ENCODE data around the gene CCDC93. TPM values are rescaled to one million over a fixed set of nuclear protein-coding genes. Genes with fewer than 3 reads are reported as not detected.
"Not testable (repeated sequence)": the region's sequence is repeated elsewhere in the genome, so short reads cannot be mapped to it uniquely, and the experiment has no call there.

The CCDC93 gene
- polyA plus RNA-seq, 1 donor (not counting 4 experiments of a cell fraction or from before 2014, with no cell fraction given): 21.3 TPM

DNA sequence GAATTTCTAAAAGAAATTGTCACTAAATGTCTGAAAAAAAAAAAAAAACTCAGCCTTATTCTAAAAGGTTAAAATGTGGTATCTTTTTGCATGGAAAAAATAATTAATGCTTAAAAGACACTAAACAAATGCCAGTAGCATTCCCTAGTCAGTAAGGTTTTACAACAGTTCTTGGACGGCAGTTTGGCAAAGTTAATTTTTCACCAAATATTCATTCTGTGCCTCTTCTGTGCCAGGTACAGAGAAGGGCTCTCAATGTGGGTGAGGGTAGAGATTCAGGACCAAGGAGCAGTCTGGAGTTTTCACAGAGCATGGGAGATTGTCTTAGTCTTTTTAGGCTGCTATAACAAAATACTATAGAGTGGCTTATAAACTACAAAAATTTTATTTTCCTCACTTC, 6.0 kb upstream of the CCDC93 start:
- Histone ChIP-seq H3K9ac (ENCODE audit: control insufficient read depth, extremely low read depth, insufficient read depth, low read length) (no peak overlapping the region), H3K4me2 (ENCODE audit: control insufficient read depth, extremely low read depth, insufficient read depth, low read depth, low read length) (no peak overlapping the region), H3K4me3 (ENCODE audit: control insufficient read depth in 2 of 3, extremely low read depth in 1 of 3, insufficient read depth in 2 of 3, low read depth in 1 of 3, low read length in 3 of 3) (no peak overlapping the region), H3K27ac (ENCODE audit: control insufficient read depth, insufficient read depth, low read length) (no peak overlapping the region), H4K20me1 (ENCODE audit: control insufficient read depth, extremely low read depth, insufficient read depth, low read length) (no peaks in the 10 kb centered on the region), H3K79me2 (ENCODE audit: control insufficient read depth, insufficient read depth, low read length) (no peaks in the 10 kb centered on the region), H3K9me3 (ENCODE audit: control insufficient read depth, low read depth, low read length) (no peaks in the 10 kb centered on the region), H2AFZ (ENCODE audit: control insufficient read depth, low read length) (no peak overlapping the region), H3K27me3 (ENCODE audit: control insufficient read depth, extremely low read depth, insufficient read depth, low read length) (no peaks in the 10 kb centered on the region), H3K36me3 (ENCODE audit: control insufficient read depth in 2 of 2, extremely low read depth in 1 of 2, insufficient read depth in 2 of 2, low read length in 2 of 2) (no peaks in the 10 kb centered on the region), H3K9me1 (ENCODE audit: control insufficient read depth, extremely low read depth, insufficient read depth, low read length) (no peaks in the 10 kb centered on the region), H3K4me1 (ENCODE audit: control insufficient read depth, extremely low read depth, insufficient read depth, low read length) (peaks cover 2% of the 10 kb centered on the region)
- FAIRE-seq: no peak
- TF ChIP-seq, protein P1, sequence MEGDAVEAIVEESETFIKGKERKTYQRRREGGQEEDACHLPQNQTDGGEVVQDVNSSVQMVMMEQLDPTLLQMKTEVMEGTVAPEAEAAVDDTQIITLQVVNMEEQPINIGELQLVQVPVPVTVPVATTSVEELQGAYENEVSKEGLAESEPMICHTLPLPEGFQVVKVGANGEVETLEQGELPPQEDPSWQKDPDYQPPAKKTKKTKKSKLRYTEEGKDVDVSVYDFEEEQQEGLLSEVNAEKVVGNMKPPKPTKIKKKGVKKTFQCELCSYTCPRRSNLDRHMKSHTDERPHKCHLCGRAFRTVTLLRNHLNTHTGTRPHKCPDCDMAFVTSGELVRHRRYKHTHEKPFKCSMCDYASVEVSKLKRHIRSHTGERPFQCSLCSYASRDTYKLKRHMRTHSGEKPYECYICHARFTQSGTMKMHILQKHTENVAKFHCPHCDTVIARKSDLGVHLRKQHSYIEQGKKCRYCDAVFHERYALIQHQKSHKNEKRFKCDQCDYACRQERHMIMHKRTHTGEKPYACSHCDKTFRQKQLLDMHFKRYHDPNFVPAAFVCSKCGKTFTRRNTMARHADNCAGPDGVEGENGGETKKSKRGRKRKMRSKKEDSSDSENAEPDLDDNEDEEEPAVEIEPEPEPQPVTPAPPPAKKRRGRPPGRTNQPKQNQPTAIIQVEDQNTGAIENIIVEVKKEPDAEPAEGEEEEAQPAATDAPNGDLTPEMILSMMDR (optimal IDR thresholded peaks at IDR 0.05 in 1 of 3, IDR thresholded peaks at IDR 0.05 in 1 of 3, conservative IDR thresholded peaks at IDR 0.05 in 1 of 3; ENCODE audit: extremely low read depth in 1 of 3, insufficient read depth in 2 of 3, low read length in 3 of 3): no peak
- TF ChIP-seq EZH2 (IDR thresholded peaks at IDR 0.05; ENCODE audit: low read length): no peak
- DNase-seq (ENCODE audit: low read depth, low spot score): no peak
- dilution Hi-C loops (cut with MboI; ENCODE audit: extremely low pct_ligation_motif_present, low sequenced_read_pairs): no loop called here

DNA sequence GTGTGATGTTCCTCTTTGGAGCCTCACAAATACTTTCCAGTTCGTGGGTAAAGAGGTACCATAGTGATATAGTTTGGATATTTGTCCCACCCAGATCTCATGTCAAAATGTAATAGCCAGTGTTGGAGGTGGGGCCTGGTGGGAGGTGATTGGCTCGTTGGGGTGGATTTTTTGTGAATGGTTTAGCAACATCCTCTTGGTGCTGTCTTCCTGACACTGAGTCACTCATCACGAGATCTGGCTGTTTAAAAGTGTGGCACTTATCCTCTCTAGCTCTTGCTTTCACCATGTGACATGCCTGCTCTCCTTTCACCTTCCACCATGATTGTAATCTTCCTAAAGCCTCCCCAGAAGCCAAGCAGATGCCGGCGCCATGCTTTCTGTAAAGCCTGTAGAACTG, 3.0 kb upstream of the CCDC93 start:
- Histone ChIP-seq H2AFZ (ENCODE audit: control insufficient read depth, low read length) (no peak overlapping the region), H3K4me2 (ENCODE audit: control insufficient read depth, extremely low read depth, insufficient read depth, low read depth, low read length) (no peak overlapping the region), H3K27me3 (ENCODE audit: control insufficient read depth, extremely low read depth, insufficient read depth, low read length) (no peaks in the 10 kb centered on the region), H3K27ac (ENCODE audit: control insufficient read depth, insufficient read depth, low read length) (no peak overlapping the region), H3K9me3 (ENCODE audit: control insufficient read depth, low read depth, low read length) (no peaks in the 10 kb centered on the region), H4K20me1 (ENCODE audit: control insufficient read depth, extremely low read depth, insufficient read depth, low read length) (no peaks in the 10 kb centered on the region), H3K9me1 (ENCODE audit: control insufficient read depth, extremely low read depth, insufficient read depth, low read length) (no peaks in the 10 kb centered on the region), H3K4me3 (ENCODE audit: control insufficient read depth in 2 of 3, extremely low read depth in 1 of 3, insufficient read depth in 2 of 3, low read depth in 1 of 3, low read length in 3 of 3) (no peak overlapping the region), H3K36me3 (ENCODE audit: control insufficient read depth in 2 of 2, extremely low read depth in 1 of 2, insufficient read depth in 2 of 2, low read length in 2 of 2) (no peaks in the 10 kb centered on the region), H3K4me1 (ENCODE audit: control insufficient read depth, extremely low read depth, insufficient read depth, low read length) (peaks cover 5% of the 10 kb centered on the region), H3K9ac (ENCODE audit: control insufficient read depth, extremely low read depth, insufficient read depth, low read length) (no peak overlapping the region), H3K79me2 (ENCODE audit: control insufficient read depth, insufficient read depth, low read length) (peaks cover 19% of the 10 kb centered on the region)
- TF ChIP-seq EZH2 (IDR thresholded peaks at IDR 0.05; ENCODE audit: low read length): no peak
- TF ChIP-seq, protein P1 (optimal IDR thresholded peaks at IDR 0.05 in 1 of 3, IDR thresholded peaks at IDR 0.05 in 1 of 3, conservative IDR thresholded peaks at IDR 0.05 in 1 of 3; ENCODE audit: extremely low read depth in 1 of 3, insufficient read depth in 2 of 3, low read length in 3 of 3): no peak
- DNase-seq (ENCODE audit: low read depth, low spot score) (no peak), FAIRE-seq (no peak)
- dilution Hi-C loops (cut with MboI; ENCODE audit: extremely low pct_ligation_motif_present, low sequenced_read_pairs): no loop called here

DNA sequence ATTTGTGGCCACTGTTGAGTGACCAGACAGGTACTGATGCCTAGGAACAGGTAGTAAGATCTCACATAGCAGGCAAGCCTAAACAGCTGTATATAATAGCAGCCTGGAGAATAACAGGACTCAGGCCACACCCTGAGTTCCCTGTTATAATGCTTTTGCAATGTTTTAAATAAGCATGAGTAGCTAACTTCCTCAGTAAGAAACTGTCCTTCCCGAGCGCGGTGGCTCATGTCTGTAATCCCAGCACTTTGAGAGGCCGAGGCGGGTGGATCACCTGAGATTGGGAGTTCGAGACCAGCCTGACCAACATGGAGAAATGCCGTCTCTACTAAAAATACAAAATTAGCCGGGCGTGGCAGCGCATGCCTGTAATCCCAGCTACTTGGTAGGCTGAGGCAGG, 1.9 kb upstream of the CCDC93 start:
- H3K4me3 ChIP-seq (ENCODE audit: control insufficient read depth in 2 of 3, extremely low read depth in 1 of 3, insufficient read depth in 2 of 3, low read depth in 1 of 3, low read length in 3 of 3); H3K4me2 ChIP-seq (ENCODE audit: control insufficient read depth, extremely low read depth, insufficient read depth, low read depth, low read length); H3K9ac ChIP-seq (ENCODE audit: control insufficient read depth, extremely low read depth, insufficient read depth, low read length); H4K20me1 ChIP-seq (ENCODE audit: control insufficient read depth, extremely low read depth, insufficient read depth, low read length); H3K4me1 ChIP-seq (ENCODE audit: control insufficient read depth, extremely low read depth, insufficient read depth, low read length); H3K9me3 ChIP-seq (ENCODE audit: control insufficient read depth, low read depth, low read length); H3K27ac ChIP-seq (ENCODE audit: control insufficient read depth, insufficient read depth, low read length); dilution Hi-C loops (cut with MboI; ENCODE audit: extremely low pct_ligation_motif_present, low sequenced_read_pairs); H3K36me3 ChIP-seq (ENCODE audit: control insufficient read depth in 2 of 2, extremely low read depth in 1 of 2, insufficient read depth in 2 of 2, low read length in 2 of 2); DNase-seq (ENCODE audit: low read depth, low spot score); H3K9me1 ChIP-seq (ENCODE audit: control insufficient read depth, extremely low read depth, insufficient read depth, low read length); FAIRE-seq; H2AFZ ChIP-seq (ENCODE audit: control insufficient read depth, low read length); H3K27me3 ChIP-seq (ENCODE audit: control insufficient read depth, extremely low read depth, insufficient read depth, low read length): not testable (repeated sequence)
- H3K79me2 ChIP-seq (ENCODE audit: control insufficient read depth, insufficient read depth, low read length): peaks cover 30% of the 10 kb centered on the region
